SKM-1 treated with dmso at 0.1 percent for 144 hours (cell line): ENCODE results near the gene ERP29.
"Not testable (repeated sequence)": the region's sequence is repeated elsewhere in the genome, so short reads cannot be mapped to it uniquely, and the experiment has no call there.

Experiments used
- DNase-seq: peaks from one replicate; lab custom pipeline; 2025; ENCODE audit not compliant: unreplicated experiment; lab: John Stamatoyannopoulos, UW

The ERP29 gene

DNA sequence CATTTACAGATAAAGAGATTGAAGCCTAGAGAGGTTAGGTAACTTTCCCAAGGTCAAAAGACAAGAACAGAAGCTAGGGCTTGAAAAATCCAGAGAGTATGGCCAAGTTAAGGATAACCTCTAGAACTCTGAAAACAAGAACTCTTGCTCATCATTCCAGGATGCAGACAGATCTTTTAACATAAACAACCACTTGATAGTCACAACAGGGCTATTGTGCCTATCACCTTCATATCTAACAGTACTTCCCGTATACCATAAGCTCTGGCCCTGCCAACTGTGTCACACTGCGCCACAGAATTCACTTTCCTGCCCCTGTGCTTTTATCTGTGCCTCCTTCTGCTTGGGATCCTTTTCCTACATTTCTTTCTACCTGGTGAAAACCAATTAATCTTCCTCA, 18.2 kb downstream of the ERP29 start:
- DNase-seq: no peak

DNA sequence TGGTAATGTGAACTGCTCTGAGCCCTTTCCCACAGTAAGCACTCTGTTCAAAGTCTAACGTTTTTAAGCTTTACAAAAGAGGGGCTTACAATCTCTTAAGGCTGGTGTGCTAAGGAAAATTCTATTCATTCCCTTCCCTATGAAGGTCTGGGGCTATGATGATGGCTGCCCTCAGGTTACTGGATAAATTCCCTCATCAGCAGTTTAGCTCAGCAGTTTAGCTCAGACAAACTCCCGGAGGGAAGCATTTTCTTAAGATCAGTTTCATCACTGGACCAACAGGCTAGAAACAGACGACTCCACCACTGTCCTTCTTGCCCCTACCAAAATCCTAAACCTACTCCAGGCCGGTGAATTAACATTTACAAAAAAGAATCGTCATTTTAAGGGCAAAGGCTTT, 19.1 kb downstream of the ERP29 start:
- DNase-seq: no peak

DNA sequence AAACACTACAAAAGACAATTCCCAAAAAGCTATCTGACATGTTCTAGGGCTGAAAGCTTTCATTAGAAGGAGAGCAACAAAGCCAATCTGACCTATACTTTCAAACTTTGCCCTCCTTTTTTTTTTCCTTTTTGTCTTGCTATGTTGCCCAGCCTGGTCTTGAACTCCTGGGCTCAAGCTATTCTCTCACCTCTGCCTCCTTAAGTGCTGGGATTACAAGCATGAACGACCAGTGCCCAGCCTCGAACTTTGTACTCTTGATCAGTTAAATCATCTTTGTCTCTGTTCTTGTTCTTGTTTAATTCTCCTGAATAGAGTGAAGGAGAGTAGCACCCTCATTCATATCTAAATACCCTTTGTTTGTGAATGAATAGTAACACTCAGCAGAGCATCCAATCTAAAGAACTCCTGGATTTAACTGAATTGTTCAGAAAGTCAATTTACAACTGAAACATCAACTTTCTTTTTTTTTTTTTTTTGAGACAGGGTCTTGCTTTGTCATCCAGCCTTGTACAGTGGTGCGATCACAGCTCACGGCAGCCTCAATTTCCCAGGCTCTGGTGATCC, 22.1 kb downstream of the ERP29 start:
- DNase-seq: no peak

GRCh38 chr12:112036614-112037013, 23.4 kb downstream of the ERP29 start:
- not testable (repeated sequence) for DNase-seq

DNA sequence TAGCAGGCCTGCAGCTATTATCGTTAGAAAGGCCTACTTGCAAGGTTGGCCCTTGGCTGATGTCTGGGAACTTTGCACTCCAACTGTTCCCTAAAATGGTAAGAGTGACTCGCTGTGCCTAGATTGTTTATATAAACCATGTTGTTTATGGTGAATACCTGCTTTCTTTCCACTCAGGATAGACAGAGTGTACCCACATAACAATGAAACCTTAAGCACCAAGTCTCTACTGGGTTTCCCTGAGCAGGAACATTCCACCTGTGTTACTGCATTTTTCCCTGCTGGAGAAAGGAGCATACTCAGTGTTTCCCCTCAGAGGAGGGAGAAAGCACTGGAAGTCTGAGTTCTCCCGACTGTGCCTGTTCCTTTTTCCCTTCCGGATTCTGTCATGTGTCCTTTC, 32.8 kb downstream of the ERP29 start:
- DNase-seq: no peak

DNA sequence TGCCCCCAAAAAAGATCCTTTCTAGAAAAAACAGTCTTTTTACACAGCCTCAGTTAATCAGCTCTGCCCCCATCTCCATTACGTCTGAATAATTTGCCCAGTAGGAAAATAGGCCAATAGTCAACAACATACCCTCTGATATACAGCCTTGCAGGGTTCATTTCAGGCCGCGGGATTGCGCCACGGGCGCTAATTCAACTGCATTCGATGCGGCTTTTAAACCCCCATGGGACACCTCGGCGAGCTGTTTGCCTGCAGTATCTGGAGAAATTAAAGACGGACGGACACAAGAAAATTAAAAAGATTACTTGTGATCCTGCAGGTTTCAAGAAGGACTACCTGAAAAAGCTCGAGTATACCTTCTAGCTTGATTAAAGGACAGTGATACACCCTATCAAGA, 36.1 kb downstream of the ERP29 start:
- DNase-seq: no peak

- no peak for DNase-seq
Measured at GRCh38 chr12:112061137-112061536, 47.9 kb downstream of the ERP29 start.

DNA sequence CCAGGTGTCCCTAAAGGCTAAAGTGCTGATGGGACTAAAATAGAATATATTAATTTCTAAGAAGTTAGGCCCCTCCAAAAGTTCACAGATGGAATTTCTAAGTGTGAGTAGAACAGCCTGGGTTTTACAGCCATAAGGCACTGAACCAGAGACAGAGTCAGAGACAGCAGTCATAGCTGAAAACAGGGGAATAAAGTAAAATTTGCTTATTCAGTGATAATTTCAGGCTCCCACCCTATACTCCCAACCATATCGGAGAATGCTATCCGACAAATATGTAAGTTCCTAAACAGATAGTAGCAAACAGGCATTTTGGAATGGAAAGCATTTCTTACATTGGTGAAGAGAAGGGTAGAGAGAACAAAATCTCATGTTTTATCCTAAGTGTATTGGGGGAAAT, 50.0 kb downstream of the ERP29 start:
- DNase-seq: no peak

DNA sequence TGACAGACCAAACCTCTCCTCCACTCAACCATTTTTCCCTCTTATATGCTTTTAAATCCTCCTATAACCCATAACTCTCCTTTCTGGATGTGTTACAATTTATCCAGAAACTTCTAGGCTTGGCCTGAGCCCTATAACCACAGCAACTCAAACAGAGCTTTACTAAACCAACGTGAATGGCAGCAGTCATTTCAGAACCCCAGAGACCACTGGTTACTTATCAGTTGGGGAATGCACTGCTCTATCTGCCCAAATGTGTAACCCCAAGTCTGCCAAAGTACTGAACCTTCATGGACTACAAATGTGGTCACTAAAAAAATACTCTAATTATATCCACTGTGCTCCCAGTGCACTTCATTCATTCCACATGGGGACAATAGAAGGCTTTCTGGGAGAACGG, 53.3 kb downstream of the ERP29 start:
- DNase-seq: no peak
